Progenitor cell of endocrine pancreas (in vitro differentiated cells): Measurements from ENCODE around the gene IER3IP1. TPM values are rescaled to one million over a fixed set of nuclear protein-coding genes. Genes with fewer than 3 reads are reported as not detected.

Source experiments
- DNase-seq: peaks from one replicate; pipeline ENCODE4 v3.0.0; 2021; ENCODE audit warnings: low spot score; ENCODE audit not compliant: unreplicated experiment
- H3K27ac Mint-ChIP-seq: 2 replicates; pipeline ENCODE4 v1.8.0; 2021; ENCODE audit warnings: mild to moderate bottlenecking, moderate library complexity, mixed read lengths
- H3K27me3 Mint-ChIP-seq: 2 replicates; pipeline ENCODE4 v1.8.0; 2021; ENCODE audit warnings: mixed read lengths
- H3K36me3 Mint-ChIP-seq: 2 replicates; pipeline ENCODE4 v1.8.0; 2022; ENCODE audit warnings: mixed read lengths; ENCODE audit not compliant: insufficient read depth
- H3K4me1 Mint-ChIP-seq: 2 replicates; pipeline ENCODE4 v1.8.0; 2021; ENCODE audit warnings: low read depth, mixed read lengths
- H3K4me3 Mint-ChIP-seq: 2 replicates; pipeline ENCODE4 v1.8.0; 2021; ENCODE audit warnings: low read depth, mild to moderate bottlenecking, moderate library complexity, mixed read lengths
- H3K9me3 Mint-ChIP-seq: 2 replicates; pipeline ENCODE4 v1.8.0; 2021; ENCODE audit warnings: low read depth, mixed read lengths
- total RNA-seq: library from RNA; stranded (reverse); gene quantifications from 2 replicates; pipeline ENCODE4 v1.2.1, GENCODE V29; 2021
- TF ChIP-seq, protein P1 (sequence below): fragments of 200-600 bp; sonication (generic); IDR thresholded peaks from one replicate; pipeline ENCODE4 v1.5.0; 2021; ENCODE audit warnings: antibody characterized with exemption, mild to moderate bottlenecking; ENCODE audit not compliant: unreplicated experiment

The IER3IP1 gene
- total RNA-seq, 1 donor from 2014 or later, result 9.5 TPM

DNA sequence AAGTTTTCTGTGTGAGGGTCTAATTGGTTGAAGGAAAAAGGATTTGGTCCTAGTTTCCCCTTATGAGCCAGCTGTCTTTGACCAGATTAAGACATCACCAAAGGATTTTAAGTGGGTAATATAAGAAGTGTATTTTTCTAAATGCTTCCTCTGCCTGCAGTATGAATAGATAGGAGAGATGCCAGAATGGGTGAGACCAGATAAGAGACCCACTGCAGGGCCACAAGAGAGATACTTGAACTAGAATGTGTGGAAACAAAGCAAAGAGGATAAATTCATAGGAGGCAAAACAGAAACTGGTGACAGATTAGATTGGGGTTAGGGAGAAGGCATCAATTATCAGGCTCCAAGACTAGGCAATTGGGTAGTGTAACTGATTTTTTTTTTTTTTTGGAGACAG, 24.7 kb downstream of the IER3IP1 start:
- Mint-ChIP-seq H3K4me1 (peaks cover 19% of the 10 kb centered on the region), H3K4me3 (peak overlapping the region; percentile 88), H3K27ac (peak overlapping the region; percentile 98), H3K36me3 (peaks cover 2% of the 10 kb centered on the region), H3K27me3 (no peaks in the 10 kb centered on the region), H3K9me3 (no peaks in the 10 kb centered on the region)
- TF ChIP-seq, protein P1, sequence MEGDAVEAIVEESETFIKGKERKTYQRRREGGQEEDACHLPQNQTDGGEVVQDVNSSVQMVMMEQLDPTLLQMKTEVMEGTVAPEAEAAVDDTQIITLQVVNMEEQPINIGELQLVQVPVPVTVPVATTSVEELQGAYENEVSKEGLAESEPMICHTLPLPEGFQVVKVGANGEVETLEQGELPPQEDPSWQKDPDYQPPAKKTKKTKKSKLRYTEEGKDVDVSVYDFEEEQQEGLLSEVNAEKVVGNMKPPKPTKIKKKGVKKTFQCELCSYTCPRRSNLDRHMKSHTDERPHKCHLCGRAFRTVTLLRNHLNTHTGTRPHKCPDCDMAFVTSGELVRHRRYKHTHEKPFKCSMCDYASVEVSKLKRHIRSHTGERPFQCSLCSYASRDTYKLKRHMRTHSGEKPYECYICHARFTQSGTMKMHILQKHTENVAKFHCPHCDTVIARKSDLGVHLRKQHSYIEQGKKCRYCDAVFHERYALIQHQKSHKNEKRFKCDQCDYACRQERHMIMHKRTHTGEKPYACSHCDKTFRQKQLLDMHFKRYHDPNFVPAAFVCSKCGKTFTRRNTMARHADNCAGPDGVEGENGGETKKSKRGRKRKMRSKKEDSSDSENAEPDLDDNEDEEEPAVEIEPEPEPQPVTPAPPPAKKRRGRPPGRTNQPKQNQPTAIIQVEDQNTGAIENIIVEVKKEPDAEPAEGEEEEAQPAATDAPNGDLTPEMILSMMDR, result no peak
- DNase-seq, result no peak

DNA sequence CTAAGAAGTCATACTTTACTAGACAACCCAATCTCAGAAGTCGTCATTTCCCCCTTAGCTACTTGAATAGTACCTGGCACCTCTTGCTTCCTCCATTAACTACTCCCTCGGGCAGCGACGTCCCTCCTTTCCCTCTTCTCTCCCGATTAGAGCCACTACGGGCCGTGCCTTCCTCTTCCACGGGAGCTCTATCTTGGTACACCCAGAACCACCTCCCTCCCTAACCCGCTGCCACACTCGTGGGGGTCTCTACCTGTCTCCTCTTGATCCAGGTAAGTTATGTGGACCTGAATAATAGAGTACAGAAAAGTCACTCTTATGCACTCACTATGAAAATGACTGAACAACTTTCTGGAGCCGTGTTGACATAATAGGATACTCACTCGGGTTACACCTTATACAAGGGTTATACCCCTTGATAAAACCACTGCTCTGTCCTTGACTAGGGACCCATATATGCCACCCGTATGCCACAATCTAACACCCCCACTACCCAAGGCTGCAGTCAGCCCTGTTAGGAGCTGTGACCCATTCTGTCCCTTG, 25.3 kb downstream of the IER3IP1 start:
- TF ChIP-seq, protein P1, result no peak
- peaks cover 19% of the 10 kb centered on the region for H3K4me1 Mint-ChIP-seq
- no peak for DNase-seq
- peak overlapping the region; percentile 98 for H3K27ac Mint-ChIP-seq
- no peaks in the 10 kb centered on the region for H3K36me3 Mint-ChIP-seq
- peak overlapping the region; percentile 88 for H3K4me3 Mint-ChIP-seq
- H3K27me3 Mint-ChIP-seq, result no peaks in the 10 kb centered on the region
- no peaks in the 10 kb centered on the region for H3K9me3 Mint-ChIP-seq

DNA sequence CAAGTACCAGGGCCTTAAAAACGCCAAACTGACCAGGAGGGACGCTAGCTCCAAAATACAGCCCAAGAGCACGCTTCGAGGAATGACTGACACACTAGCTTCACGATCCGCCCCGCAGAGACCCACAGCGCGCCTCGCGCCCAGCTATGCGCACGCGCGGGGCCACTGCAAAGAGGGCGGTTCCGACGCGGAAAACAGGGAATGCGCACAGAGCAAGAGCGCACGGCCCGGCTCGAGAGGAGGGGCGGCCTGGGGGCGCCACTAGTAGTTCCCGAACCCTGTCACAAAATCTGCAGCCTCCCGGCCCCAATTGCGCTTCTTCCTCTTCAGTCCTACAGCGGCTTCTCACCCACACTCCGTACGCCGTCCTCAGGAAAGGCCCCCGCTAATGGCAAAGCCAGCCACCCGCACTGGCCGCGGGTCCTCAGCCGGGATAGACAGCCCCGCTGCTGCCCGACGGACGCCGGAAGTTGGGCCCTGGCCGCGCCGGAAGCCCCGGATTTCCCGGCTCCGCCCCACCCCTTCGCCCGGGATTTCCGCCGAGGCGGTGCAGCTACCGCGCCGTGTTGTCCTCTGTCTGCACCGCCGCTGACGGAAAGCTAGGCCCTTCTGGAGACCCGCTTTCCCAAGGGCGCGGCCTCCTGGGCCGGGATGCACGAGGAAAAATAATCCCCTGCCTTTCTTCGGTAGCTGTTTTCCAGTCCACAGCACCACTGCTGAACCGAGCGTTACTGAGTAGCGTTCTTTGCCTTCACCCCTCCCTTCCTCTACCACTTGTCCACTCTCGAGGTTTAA, 25.9 kb downstream of the IER3IP1 start, which contains the start of gene HDHD2:
TSS of gene HDHD2 (minus strand) at position 472 of the 795 bp plus-strand sequence. CDS start 14,061 bp downstream, outside the sequence.
- Mint-ChIP-seq H3K27me3 (no peaks in the 10 kb centered on the region), H3K36me3 (no peaks in the 10 kb centered on the region), H3K9me3 (no peaks in the 10 kb centered on the region), H3K4me3 (peak within 1 kb of the TSS; percentile 88), H3K4me1 (peaks cover 19% of the 10 kb centered on the region), H3K27ac (peak within 1 kb of the TSS; percentile 98)
- TF ChIP-seq, protein P1, result no peak
- peak; percentile 69 for DNase-seq

DNA sequence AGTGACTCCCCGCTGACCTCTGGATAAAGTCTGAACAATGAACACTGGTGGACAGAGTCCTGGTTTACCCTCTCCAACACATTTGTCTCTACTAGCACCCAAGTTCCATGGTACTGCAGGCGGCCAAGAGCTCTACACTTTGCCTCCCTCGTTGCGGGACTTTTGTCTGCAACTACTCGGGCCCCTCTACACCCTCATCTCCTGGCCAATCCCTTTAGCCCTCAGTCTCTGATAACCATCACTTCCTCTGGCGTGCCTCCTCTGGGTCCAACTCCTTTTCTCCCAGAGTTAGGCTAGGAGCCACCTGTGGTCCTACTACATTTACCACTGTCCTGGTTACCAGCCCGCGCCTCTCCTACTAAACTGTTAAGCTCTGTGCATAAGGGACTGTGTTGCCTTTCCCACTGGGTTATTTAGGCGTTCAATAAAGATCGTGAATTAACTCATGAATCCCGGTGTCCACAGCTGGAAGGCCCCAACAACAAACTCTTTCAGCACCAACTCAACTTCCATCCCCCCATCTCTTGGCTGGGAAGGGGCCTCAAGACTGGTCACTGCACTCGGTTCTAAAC, 26.6 kb downstream of the IER3IP1 start:
- no peak for DNase-seq
- peak overlapping the region; percentile 98 for H3K27ac Mint-ChIP-seq

DNA sequence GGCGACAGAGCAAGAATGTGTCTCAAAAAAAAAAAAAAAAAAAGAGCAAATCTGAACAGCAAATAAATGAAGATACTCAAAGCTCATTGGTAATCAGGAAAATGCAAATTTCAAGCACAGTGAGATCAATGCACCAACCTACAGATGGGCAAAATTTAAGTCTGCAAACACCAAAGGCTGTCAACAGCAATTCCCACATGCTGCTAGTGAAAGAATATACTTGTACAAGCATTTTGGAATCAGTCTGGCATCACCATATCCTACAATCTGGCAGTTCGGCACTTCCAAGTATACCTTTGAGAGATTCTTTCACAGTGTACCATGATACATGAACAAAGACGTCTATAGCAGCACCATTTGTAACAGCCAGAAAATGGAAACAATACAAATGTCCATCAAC, 30.0 kb downstream of the IER3IP1 start:
- TF ChIP-seq, protein P1, result no peak

More for the DNA sequence above, 26.6 kb downstream of the IER3IP1 start:
- TF ChIP-seq, protein P1, result no peak
- Mint-ChIP-seq H3K27me3 (no peaks in the 10 kb centered on the region), H3K4me1 (peaks cover 21% of the 10 kb centered on the region), H3K9me3 (no peaks in the 10 kb centered on the region), H3K36me3 (no peaks in the 10 kb centered on the region), H3K4me3 (peak overlapping the region; percentile 88)

More for the DNA sequence above, 30.0 kb downstream of the IER3IP1 start:
- no peak overlapping the region for H3K27ac Mint-ChIP-seq
- no peaks in the 10 kb centered on the region for H3K36me3 Mint-ChIP-seq
- H3K4me3 Mint-ChIP-seq, result no peak overlapping the region
- no peak for DNase-seq
- H3K4me1 Mint-ChIP-seq, result peaks cover 19% of the 10 kb centered on the region
- H3K9me3 Mint-ChIP-seq, result no peaks in the 10 kb centered on the region
- no peaks in the 10 kb centered on the region for H3K27me3 Mint-ChIP-seq
